GM18517 (cell line): ENCODE measurements around the gene AQP6.

Source experiments
- ATAC-seq: cut with Tn5 transposase; IDR thresholded peaks from one replicate; pipeline ENCODE4 v1.9.1; 2021; ENCODE audit warnings: mild to moderate bottlenecking, moderate library complexity; ENCODE audit not compliant: unreplicated experiment

Gene AQP6

DNA sequence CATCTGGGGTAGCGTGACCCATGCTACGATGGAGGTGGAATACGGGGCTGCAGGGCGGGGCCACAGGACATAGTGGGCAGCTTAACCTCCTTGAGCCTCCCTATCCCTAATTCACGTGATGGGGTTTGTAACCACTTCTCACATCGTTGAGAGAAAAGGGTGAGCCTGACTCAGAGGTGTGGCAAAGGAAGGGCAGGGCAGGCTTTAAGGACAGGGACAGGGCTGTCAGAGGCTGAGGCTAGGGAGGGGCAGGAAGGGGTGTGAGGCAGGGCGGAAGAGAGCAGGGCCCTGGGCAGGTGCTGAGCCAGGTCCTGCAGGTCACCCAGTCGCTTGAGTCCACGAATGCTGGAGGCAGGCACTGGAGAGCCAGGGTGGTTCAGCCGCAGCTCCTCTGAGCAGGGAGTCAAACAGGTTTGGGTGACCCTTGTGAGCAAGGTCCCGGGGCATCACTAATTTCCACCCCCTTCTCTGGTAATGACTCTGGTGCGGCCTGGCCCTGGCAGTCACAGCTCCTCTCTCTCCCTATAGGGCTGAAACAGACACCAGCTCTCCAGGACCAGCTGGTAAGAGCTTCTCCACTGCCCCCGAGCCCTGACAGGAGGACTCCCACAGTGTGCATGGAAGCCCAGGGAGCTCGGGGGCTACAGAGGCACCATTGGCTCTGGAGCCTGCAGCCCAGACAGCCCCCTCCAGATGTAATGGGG lies 29.7 kb upstream of the AQP6 start:
- ATAC-seq: no peak

DNA sequence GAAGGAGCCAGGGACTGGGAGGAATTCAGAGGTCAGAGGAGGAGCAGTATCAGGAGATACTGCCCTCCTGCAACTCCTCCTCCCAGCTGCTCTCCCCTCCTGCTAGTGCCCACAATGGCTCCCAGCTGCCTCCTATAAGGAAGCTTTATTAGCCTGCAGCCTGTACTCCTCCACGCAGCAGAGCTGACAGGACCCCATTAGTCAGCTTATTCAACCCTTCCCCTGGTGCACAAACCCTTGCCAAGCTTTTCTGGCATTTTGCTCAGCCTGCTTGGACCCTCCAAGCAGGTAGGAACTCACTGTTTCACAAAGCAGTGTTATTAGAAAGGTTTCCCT lies 29.2 kb upstream of the AQP6 start:
- ATAC-seq: no peak

DNA sequence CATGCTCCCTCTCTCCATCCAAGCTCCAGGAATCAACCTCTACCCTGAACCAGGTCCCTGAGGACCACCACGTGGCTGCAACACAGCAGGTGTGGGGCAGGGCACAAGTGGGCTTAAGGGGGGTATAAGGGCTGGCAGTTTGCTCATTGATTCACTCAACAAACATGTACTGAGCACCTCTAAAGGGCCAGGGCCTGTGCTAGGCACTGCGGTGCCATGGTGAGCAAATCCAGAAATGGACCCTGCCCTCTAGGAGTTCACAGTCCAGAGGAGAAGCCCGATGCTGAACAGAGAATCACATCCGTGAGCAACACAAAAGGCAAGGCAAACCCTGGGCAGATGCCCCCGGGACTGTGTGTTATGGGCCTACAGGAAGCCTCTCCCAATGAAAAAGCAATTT lies 28.7 kb upstream of the AQP6 start:
- no peak for ATAC-seq

DNA sequence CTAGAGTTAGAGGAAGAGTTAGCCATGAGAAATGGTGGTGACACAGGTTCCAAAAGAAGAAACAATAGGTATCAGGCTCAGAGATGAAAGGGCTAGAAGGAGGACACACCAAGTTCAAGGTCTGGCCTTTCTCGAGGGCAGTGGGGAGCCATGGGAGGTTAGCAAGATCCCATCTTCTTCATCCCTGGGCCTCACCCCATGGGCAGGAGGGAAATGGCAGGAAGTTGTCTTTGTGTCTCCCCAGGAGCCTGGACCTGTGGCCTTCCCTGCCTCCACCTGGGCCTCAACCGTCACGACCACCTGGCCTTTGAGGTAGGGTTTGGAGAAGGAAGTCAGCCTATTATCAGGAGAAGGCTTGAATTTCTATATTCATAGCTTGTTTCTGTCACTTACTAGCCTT lies 28.0 kb upstream of the AQP6 start:
- ATAC-seq: no peak

DNA sequence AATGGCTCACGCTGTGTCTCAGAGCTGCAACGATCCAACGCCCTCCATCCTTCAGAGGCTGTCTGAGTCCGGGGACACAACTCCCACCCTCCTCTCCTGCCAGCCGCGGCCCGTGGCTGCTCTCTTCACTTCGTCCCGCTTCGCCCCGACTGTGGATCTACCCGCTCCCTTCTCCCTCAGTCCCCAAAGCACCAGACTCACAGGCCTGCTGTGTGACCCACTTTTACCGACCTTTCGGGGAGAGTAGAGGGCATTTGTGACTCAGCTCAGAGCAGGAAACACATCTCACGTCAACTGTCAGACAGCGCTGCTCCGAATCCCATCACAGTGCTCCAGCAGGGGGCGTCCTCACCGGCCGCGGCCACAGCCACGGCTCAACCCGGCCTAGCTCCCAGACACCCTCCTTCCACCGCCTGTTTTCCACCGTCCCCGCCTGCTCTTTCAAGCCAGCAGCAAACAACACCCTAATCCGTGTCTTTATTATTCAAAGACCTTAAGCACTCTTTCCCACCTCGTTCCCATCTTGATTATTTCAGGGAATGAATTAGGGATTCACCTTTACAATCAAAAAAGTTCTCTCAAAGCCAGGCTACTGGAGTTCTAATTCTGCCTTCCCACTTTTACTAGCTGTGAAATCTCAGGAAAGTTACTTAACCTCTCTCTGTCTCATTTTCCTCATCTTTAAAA lies 27.2 kb upstream of the AQP6 start:
- peak; percentile 77 for ATAC-seq

DNA sequence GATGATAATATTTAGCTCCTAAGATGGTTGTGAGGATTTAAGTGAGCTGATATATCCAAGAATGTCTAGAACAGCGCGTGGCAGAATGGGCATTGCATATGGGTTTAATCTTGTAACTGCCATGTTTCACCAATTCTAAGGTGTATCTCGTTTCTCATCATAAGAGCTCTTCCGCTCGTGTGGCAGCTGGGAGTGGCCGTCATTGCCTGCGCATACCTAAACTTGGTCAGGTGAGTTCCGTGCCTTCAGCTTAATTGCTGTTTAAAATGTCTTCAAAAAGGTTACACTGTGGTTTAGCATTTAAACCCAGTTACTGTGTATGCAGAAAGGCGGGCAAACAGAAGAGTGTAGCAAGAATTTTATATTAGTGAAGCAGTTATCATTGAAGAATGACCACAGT lies 26.7 kb upstream of the AQP6 start:
- no peak for ATAC-seq

DNA sequence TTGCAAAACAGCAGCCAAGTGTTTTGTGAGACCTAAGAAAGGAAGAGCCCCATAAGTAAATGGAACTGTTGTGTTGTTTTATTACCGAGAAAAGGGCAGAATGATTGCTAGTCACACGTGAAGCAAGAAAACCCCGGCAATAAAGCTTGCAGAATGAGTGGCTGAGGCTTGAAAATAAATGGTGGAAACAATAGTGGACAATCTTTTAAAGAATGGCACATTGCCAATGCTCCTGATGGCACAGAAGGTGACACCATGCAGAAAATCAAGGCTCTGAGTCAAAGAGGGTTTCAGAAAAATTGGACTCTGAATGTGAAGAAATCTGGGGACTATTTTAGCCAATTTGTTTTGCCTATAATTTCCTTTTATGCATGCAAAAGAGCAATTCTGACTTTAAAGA lies 26.2 kb upstream of the AQP6 start:
- no peak for ATAC-seq

DNA sequence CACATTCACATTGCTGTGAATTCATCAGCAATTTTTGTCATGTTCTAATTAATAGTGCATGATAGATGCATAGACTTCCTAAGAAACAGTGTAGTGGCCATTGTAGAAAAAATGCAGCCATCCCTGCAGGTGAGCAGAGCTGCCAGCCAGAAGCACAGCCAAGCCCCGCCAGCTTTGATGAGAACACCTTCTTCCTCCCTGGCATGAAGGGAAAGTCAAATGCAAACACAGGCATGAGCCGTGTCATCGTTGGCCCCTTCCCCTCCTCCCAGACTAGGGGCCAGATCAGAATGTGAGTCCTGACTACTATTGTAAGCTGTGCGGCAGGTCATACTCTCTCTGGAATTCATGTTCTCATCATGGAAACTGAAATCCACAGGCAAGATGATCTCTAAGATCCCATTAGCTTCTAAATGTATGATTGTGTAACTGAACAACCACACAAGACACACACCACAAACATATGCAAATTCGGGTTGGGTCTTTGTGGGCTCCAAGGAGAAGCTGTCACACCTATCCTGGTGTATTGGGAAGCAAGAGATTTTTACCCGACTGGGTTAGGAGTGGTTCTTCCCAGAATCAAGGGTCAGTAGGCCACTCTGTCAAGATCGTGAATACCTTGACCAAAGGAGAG lies 25.0 kb upstream of the AQP6 start:
- no peak for ATAC-seq

DNA sequence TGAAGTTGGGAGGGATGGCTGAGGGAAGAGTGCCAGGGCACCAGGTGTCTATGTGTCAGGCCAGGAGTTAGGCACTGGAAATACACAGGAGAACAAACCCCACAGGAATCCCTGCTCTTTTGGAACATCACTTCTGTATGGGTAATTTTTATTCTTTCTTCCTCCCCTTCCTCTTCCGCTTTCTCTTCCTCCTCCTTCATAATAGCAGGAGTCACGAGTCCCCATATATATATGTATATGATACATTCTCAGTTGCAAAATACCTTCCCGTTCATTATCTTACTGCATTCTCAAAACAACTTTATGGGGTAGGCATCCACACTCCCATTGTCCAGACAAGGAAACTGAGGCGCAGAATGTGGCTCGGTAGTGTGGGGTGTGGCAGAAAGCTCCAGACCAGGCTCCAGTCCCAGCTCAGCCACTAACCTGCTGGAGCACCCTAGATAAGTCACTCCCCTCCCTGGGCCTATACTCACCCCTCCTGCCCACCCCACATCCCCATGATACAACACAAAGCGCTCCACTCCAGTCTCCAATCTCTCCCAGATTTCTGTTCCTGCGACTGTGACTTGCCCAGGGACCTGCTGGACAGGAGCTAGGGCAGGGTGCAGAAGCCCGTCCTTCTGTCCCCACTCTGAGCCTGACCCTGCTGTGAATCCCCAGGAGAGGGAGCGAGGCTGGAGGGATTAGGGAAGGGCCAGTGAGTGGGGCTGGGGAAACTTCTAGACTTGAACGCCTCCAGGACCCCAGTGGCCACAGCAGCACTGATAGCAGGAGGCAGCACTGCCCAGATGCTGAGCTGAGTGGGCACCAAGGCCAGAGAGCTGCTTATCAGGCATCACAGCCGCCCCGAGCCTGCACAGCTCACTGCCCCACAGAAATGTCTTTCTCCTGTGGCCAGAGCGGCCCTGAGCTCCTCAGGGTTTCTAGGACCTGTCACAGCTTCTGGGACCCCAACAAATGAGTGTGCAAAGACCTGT lies 23.6 kb upstream of the AQP6 start:
- ATAC-seq: no peak

DNA sequence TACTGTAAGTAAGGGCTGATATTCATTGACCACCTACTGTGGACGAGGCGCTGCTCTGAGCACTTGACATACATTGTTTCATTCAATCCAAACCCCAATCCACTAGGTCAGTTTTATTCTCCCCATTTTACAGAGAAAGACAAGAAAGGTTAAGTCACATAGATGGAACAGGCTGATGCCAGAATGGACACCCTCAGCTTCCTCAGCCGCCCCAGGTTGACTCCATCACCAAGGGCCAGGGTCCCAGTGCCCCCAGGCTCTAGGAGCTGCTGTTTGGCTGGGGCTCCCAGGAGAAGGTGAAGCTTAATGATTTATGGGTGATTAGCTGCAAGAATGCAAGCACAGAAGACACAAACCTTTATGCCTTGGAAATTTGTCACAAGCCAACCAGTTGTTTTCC lies 22.9 kb upstream of the AQP6 start:
- no peak for ATAC-seq

DNA sequence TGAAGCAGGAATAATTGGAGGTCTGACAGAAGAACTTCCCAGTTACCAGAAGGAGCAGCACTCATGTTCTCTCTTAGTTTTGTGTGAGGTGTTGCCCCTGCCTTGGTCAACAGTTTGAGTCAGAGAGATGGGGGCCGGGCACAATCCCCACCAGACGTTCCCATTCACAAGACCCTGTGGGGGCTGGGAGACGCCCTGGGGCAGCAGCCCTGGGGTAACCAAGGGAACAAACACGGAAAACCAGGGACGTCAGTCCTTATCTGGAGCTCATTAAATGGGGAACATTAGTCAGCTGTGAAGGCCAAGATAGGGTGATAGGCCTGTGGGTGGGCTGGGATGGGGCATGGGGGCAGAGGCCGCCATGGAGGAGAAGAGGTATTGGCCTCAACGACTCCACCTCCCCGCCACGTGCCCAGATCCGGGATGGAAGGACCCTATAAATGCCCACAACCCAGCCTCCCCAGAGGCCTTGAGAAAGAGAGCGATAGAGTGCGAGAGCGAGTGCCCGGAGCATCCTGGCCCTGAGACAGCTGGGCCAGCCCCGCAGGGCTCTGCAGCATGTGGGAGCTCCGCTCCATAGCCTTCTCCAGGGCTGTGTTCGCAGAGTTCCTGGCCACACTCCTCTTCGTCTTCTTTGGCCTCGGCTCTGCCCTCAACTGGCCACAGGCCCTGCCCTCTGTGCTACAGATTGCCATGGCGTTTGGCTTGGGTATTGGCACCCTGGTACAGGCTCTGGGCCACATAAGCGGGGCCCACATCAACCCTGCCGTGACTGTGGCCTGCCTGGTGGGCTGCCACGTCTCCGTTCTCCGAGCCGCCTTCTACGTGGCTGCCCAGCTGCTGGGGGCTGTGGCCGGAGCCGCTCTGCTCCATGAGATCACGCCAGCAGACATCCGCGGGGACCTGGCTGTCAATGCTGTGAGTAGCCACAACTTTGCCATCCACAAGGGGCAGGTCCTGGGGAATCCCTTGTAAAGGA lies 22.2 kb upstream of the AQP6 start, which contains the start of gene AQP2:
TSS of gene AQP2 (plus strand) at position 465 of the 979 bp plus-strand sequence. CDS start at position 559, 94 bp downstream.
- ATAC-seq: no peak

DNA sequence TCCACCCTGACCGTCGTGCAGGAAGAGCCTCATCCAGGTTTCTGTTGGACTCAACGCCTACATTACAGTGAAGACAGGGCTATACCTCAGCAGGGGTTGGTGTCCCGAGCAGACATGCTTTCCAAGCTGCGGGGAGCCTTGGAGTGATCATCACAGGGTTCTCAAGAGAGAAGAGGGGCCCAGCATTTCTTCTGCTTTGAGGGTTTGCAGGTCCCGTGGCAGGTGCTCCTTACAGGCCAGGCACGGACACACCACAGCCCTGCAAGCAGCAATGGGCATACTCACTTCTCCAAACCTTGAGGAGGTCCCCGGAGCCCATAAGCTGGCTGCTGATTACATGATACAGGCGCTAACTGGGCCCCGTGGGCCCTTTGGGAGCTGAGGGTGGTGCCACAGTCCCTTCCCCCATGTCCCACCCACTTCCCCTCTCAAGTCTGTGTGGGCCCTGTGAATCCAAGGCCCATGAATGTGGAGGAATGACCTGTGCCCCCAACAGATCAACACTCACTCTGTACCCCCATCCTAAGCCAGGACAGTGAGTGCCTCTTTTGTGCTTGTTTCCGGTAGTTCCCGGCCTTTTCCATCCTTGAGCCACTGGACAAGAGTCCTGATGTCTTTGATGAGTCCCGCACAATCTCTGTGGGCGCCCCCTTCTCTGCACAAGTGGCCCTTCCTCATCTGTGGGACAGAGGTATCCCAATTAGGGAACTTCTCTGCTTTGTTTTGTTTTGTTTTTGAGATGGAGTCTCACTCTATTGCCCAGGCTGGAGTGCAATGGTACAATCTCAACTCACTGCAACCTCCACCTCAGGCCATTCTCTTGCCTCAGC lies 21.1 kb upstream of the AQP6 start:
- ATAC-seq: no peak

DNA sequence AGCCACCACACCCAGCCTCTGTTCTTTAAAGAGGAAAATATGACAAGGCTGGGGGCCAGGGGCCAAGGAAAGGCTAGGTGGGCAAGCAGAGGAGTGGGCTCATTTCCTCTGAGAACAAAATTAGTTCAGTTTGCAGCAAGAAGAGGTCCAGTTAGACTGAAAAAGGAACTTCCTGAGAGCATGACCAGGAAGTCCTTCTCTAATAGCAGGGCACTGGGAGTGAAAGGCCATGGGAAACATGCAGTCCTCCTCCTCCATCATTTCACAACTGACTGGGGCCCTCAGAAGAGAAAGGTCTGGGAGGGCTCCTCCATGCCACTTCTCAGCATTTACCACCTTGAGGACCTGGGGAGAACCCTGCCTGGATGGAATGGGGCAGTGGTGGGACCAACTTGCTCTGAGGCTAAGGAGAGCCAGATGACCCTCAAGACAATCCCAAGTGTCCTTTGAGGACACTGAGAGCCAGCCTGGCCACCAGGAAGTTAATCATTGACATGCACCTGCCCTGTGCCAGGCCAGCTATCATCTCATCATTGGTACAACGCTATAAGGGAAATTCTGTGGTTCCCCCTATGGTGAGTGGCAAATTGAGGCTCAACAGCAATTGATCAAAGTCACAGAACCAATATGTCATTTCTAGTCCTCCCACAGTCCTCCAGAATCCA lies 20.2 kb upstream of the AQP6 start:
- ATAC-seq: no peak

DNA sequence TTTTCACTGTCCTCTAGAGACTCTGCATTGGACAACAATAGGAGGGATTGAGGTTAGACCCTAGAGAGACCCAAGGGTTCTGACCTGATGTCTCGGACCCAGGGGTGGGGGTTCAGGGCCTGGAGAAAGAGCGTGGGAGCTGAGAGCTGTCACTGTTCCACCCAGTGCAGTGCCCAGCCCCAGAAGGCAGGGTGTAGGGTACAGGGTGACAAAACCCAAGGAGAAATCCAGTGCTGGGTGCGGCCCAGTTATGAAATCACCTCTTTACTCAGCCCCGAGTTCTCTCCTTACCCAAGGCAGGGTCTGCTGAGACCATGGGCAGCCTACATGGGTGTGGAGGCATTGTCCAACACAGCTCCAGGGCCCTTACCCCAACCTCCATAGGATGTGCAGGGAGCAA lies 19.6 kb upstream of the AQP6 start:
- no peak for ATAC-seq

DNA sequence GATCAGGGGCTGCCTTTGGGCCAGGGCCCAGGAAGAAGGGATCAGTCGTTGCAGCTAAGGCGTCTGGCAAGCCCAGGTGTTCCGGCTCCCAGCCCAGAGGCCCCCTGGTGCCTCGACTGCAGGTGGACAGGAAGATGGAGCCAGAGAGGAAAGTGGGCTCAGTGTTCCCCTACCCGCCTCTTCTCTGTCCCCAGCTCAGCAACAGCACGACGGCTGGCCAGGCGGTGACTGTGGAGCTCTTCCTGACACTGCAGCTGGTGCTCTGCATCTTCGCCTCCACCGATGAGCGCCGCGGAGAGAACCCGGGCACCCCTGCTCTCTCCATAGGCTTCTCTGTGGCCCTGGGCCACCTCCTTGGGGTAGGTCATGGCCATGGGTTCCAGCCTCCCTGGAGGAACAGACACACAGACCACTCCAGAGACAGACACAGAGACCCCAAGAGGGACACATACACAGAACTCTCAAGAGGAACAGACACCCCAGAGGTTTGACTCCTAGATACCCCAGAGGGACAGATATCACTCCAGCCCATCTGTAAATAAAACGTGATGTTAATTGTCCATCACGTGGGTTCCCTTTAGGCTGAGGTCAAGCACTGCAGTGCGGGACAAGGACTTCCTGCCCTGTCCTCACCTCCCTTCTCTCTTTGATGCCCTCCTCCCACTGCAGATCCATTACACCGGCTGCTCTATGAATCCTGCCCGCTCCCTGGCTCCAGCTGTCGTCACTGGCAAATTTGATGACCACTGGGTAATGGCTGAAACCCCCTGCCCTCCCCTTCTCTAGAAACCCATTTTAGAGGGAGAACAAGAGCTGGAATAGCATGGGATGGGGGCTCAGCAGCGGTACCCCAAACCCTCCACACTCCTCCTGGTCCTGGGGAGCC lies 18.5 kb upstream of the AQP6 start:
- ATAC-seq: no peak

DNA sequence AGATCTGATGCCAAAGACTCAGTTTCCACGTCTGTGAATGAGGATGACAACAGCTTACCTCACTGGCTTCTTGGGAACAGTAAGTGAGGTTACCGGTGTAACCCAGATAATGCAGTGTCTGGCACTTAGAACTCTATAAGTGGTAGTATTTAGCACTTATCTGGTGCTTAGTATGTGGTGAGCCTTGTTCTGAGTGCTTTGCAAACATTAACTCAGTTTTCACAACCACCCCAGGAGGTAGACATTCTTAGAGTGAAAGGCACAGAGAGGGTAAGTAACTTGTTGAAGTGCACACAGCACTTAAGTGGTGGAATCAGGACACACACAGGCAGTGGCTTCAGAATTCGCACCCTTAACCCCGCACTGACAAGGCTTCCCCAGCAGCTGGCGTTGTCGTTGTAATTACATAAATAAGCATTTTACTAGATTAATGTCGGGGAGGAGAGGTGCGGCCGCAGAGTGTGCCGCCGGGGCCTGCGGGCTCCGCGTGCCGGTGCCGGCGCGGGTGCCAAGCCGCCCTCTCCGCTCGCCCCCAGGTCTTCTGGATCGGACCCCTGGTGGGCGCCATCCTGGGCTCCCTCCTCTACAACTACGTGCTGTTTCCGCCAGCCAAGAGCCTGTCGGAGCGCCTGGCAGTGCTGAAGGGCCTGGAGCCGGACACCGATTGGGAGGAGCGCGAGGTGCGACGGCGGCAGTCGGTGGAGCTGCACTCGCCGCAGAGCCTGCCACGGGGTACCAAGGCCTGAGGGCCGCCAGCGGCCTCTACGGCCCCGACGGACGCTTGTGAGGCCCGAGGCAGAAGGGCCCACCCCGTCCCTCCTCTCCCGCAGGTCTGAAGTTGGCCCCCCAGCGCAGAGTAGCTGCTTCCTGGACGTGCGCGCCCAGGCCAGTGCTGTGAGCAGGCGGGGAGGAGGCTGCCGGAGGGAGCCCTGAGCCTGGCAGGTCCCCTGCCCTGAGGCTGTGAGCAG lies 17.6 kb upstream of the AQP6 start:
- no peak for ATAC-seq
